Measurements from ENCODE around the gene PHETA1. TPM values are rescaled to one million over a fixed set of nuclear protein-coding genes. Genes with fewer than 3 reads are reported as not detected.

The PHETA1 gene
- total RNA-seq, 1 donor from 2014 or later: 14.9 TPM

DNA sequence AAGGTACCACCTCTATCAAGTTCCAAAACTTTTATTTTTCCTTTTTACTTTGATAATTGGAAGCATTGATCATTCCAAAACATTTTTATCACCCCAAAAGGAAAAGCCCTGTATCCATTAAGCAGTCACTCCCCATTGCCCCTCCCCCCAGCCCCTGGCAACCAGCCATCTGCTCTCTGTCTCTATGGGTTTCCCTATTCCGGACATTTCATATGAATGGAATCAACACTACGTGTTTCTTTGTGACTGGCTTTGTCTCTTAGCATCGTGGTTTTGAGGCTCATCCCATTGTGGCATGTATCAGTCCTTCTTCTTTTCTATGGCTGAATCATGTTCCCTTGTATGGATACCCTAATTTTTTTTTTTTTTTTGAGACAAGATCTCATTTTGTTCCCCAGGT lies 18.0 kb upstream of the PHETA1 start:
- no peak overlapping the region for H3K4me3 Mint-ChIP-seq (ENCODE audit: unreplicated experiment)
- H3K36me3 Mint-ChIP-seq (ENCODE audit: low read depth, unreplicated experiment): no peaks in the 10 kb centered on the region
- H3K4me2 ChIP-seq (ENCODE audit: low read length): no peak overlapping the region
- H3K4me1 Mint-ChIP-seq (ENCODE audit: low read depth, unreplicated experiment): peaks cover 1% of the 10 kb centered on the region
- H3K9ac ChIP-seq (ENCODE audit: low read length): no peak overlapping the region
- TF ChIP-seq, protein P1, sequence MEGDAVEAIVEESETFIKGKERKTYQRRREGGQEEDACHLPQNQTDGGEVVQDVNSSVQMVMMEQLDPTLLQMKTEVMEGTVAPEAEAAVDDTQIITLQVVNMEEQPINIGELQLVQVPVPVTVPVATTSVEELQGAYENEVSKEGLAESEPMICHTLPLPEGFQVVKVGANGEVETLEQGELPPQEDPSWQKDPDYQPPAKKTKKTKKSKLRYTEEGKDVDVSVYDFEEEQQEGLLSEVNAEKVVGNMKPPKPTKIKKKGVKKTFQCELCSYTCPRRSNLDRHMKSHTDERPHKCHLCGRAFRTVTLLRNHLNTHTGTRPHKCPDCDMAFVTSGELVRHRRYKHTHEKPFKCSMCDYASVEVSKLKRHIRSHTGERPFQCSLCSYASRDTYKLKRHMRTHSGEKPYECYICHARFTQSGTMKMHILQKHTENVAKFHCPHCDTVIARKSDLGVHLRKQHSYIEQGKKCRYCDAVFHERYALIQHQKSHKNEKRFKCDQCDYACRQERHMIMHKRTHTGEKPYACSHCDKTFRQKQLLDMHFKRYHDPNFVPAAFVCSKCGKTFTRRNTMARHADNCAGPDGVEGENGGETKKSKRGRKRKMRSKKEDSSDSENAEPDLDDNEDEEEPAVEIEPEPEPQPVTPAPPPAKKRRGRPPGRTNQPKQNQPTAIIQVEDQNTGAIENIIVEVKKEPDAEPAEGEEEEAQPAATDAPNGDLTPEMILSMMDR (IDR thresholded peaks at IDR 0.05; ENCODE audit: insufficient read depth, low read depth, low read length): no peak
- no peak for DNase-seq (ENCODE audit: low read depth)
- H3K4me1 ChIP-seq (ENCODE audit: insufficient read depth, low read length): no peaks in the 10 kb centered on the region
- H3K27ac Mint-ChIP-seq (ENCODE audit: unreplicated experiment): no peak overlapping the region
- H4K20me1 ChIP-seq (ENCODE audit: insufficient read depth, low read length): no peaks in the 10 kb centered on the region
- no peaks in the 10 kb centered on the region for H3K36me3 ChIP-seq (ENCODE audit: insufficient read depth, low read length)
- peaks cover 32% of the 10 kb centered on the region for H3K27me3 Mint-ChIP-seq (ENCODE audit: low read depth, unreplicated experiment)
- H3K27ac ChIP-seq (ENCODE audit: low read depth, low read length): no peak overlapping the region
- H3K9me3 ChIP-seq (ENCODE audit: insufficient read depth, low read depth, low read length): no peaks in the 10 kb centered on the region
- no peak overlapping the region for H2AFZ ChIP-seq (ENCODE audit: low read depth, low read length)
- no peaks in the 10 kb centered on the region for H3K79me2 ChIP-seq (ENCODE audit: insufficient read depth, low read length)
- no peak for FAIRE-seq
- peaks cover 2% of the 10 kb centered on the region for H3K27me3 ChIP-seq (ENCODE audit: insufficient read depth, low read length)
- peaks cover 2% of the 10 kb centered on the region for H3K9me3 Mint-ChIP-seq (ENCODE audit: unreplicated experiment)
- no peak overlapping the region for H3K4me3 ChIP-seq (ENCODE audit: insufficient read depth, low read depth, low read length)

DNA sequence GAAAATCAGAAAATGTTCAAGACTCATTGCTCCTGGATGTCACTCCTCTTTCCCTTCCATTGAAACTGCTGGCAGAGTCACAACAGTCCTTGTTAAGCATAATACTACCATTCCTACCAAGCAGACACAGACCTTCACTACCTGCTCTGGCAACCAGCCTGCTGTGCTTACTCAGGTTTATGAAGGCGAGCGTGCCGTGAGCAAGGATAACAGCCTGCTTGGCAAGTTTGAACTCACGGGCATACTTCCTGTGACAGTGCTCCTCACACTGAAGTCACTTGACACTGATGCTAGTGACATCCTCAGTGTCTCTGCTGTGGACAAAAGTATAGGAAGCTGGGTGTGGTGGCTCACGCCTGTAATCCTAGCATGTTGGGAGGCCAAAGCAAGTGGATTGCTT lies 15.7 kb upstream of the PHETA1 start:
- no peak overlapping the region for H3K9ac ChIP-seq (ENCODE audit: low read length)
- no peak overlapping the region for H3K4me3 ChIP-seq (ENCODE audit: insufficient read depth, low read depth, low read length)
- no peaks in the 10 kb centered on the region for H4K20me1 ChIP-seq (ENCODE audit: insufficient read depth, low read length)
- H3K79me2 ChIP-seq (ENCODE audit: insufficient read depth, low read length): no peaks in the 10 kb centered on the region
- no peak for DNase-seq (ENCODE audit: low read depth)
- H3K36me3 Mint-ChIP-seq (ENCODE audit: low read depth, unreplicated experiment): no peaks in the 10 kb centered on the region
- H3K27me3 ChIP-seq (ENCODE audit: insufficient read depth, low read length): peaks cover 9% of the 10 kb centered on the region
- H3K4me1 Mint-ChIP-seq (ENCODE audit: low read depth, unreplicated experiment): peaks cover 1% of the 10 kb centered on the region
- no peaks in the 10 kb centered on the region for H3K36me3 ChIP-seq (ENCODE audit: insufficient read depth, low read length)
- TF ChIP-seq EZH2 (IDR thresholded peaks at IDR 0.05; ENCODE audit: insufficient read depth, low read length): no peak
- TF ChIP-seq, protein P1 (IDR thresholded peaks at IDR 0.05; ENCODE audit: insufficient read depth, low read depth, low read length): no peak
- H3K4me1 ChIP-seq (ENCODE audit: insufficient read depth, low read length): no peaks in the 10 kb centered on the region
- no peak overlapping the region for H2AFZ ChIP-seq (ENCODE audit: low read depth, low read length)
- no peaks in the 10 kb centered on the region for H3K9me3 ChIP-seq (ENCODE audit: insufficient read depth, low read depth, low read length)
- H3K4me3 Mint-ChIP-seq (ENCODE audit: unreplicated experiment): no peak overlapping the region
- no peak for FAIRE-seq
- H3K27me3 Mint-ChIP-seq (ENCODE audit: low read depth, unreplicated experiment): peaks cover 34% of the 10 kb centered on the region
- H3K27ac ChIP-seq (ENCODE audit: low read depth, low read length): no peak overlapping the region
- peaks cover 4% of the 10 kb centered on the region for H3K9me3 Mint-ChIP-seq (ENCODE audit: unreplicated experiment)
- H3K4me2 ChIP-seq (ENCODE audit: low read length): no peak overlapping the region
- H3K27ac Mint-ChIP-seq (ENCODE audit: unreplicated experiment): no peak overlapping the region

- Mint-ChIP-seq H3K4me3 (ENCODE audit: unreplicated experiment) (no peak overlapping the region), H3K27ac (ENCODE audit: unreplicated experiment) (no peak overlapping the region), H3K4me1 (ENCODE audit: low read depth, unreplicated experiment) (no peaks in the 10 kb centered on the region), H3K9me3 (ENCODE audit: unreplicated experiment) (peaks cover 2% of the 10 kb centered on the region), H3K27me3 (ENCODE audit: low read depth, unreplicated experiment) (peaks cover 27% of the 10 kb centered on the region), H3K36me3 (ENCODE audit: low read depth, unreplicated experiment) (no peaks in the 10 kb centered on the region)
- H3K79me2 ChIP-seq (ENCODE audit: insufficient read depth, low read length): no peaks in the 10 kb centered on the region
- H4K20me1 ChIP-seq (ENCODE audit: insufficient read depth, low read length): no peaks in the 10 kb centered on the region
- H3K4me3 ChIP-seq (ENCODE audit: insufficient read depth, low read depth, low read length): no peak overlapping the region
- H3K27ac ChIP-seq (ENCODE audit: low read depth, low read length): no peak overlapping the region
- FAIRE-seq: no peak
- H3K4me1 ChIP-seq (ENCODE audit: insufficient read depth, low read length): no peaks in the 10 kb centered on the region
- H3K4me2 ChIP-seq (ENCODE audit: low read length): no peak overlapping the region
- no peak overlapping the region for H2AFZ ChIP-seq (ENCODE audit: low read depth, low read length)
- no peak overlapping the region for H3K9ac ChIP-seq (ENCODE audit: low read length)
- H3K27me3 ChIP-seq (ENCODE audit: insufficient read depth, low read length): peaks cover 8% of the 10 kb centered on the region
- H3K9me3 ChIP-seq (ENCODE audit: insufficient read depth, low read depth, low read length): no peaks in the 10 kb centered on the region
- H3K36me3 ChIP-seq (ENCODE audit: insufficient read depth, low read length): no peaks in the 10 kb centered on the region
- DNase-seq (ENCODE audit: low read depth): no peak
- TF ChIP-seq EZH2 (IDR thresholded peaks at IDR 0.05; ENCODE audit: insufficient read depth, low read length): no peak
- TF ChIP-seq, protein P1 (IDR thresholded peaks at IDR 0.05; ENCODE audit: insufficient read depth, low read depth, low read length): no peak
These were observed 11.2 kb upstream of the PHETA1 start for GRCh38 chr12:111379942-111380554.
